NAMALWA (cell line): ENCODE results near the gene HCK.

Source experiments
- DNase-seq: peaks from one replicate; pipeline ENCODE4 v3.0.0-alpha.2; 2015; ENCODE audit warnings: low spot score

The HCK gene

GRCh38 chr20:32128167-32128566 lies 76.1 kb downstream of the HCK start:
- no peak for DNase-seq

GRCh38 chr20:32129863-32130262 lies 77.8 kb downstream of the HCK start:
- no peak for DNase-seq

GRCh38 chr20:32130352-32130751 lies 78.3 kb downstream of the HCK start:
- DNase-seq = no peak

GRCh38 chr20:32130965-32131364 lies 78.9 kb downstream of the HCK start:
- no peak for DNase-seq

GRCh38 chr20:32132911-32133549 lies 81.0 kb downstream of the HCK start:
- DNase-seq = no peak

- no peak for DNase-seq
These were observed 82.0 kb downstream of the HCK start for GRCh38 chr20:32134026-32134425.

- DNase-seq = no peak
These were observed 84.0 kb downstream of the HCK start for GRCh38 chr20:32135983-32136515.

- no peak for DNase-seq
These were observed 86.9 kb downstream of the HCK start for GRCh38 chr20:32138921-32139320.

GRCh38 chr20:32139947-32140346 lies 87.9 kb downstream of the HCK start:
- DNase-seq = no peak

GRCh38 chr20:32140603-32141002 lies 88.6 kb downstream of the HCK start:
- DNase-seq = no peak

GRCh38 chr20:32141465-32141980 lies 89.5 kb downstream of the HCK start:
- no peak for DNase-seq

GRCh38 chr20:32142088-32142487 lies 90.0 kb downstream of the HCK start:
- DNase-seq = no peak

- DNase-seq = no peak
These were observed 90.9 kb downstream of the HCK start for GRCh38 chr20:32142991-32143390.

- no peak for DNase-seq
These were observed 93.0 kb downstream of the HCK start for GRCh38 chr20:32144898-32145662.

- DNase-seq = no peak
These were observed 97.6 kb downstream of the HCK start for GRCh38 chr20:32149566-32150170.

GRCh38 chr20:32150291-32150848 lies 98.3 kb downstream of the HCK start:
- no peak for DNase-seq
